ENCODE data around the gene PALLD.
"Not testable (repeated sequence)": the region's sequence is repeated elsewhere in the genome, so short reads cannot be mapped to it uniquely, and the experiment has no call there.

Gene PALLD

DNA sequence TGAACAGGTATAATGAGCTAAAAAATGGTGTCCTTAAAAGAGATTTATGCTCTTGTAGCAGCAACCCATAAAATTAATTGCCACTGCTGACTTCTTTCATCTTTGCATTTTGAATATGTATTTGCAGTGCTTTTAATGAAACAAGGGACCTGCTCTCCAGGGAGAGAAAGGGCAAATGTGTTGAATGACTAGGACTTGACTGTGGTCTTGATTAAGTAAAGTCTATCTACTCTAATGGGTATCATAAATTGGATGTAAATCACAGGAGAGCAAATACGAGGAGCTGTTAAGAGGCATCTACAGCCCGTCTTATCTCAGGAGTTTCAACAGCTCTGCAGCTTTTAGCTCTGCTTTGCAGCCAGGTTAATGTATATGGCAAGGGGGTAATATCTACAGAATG is 216.4 kb downstream of the PALLD start:
- DNase-seq, result no peak

DNA sequence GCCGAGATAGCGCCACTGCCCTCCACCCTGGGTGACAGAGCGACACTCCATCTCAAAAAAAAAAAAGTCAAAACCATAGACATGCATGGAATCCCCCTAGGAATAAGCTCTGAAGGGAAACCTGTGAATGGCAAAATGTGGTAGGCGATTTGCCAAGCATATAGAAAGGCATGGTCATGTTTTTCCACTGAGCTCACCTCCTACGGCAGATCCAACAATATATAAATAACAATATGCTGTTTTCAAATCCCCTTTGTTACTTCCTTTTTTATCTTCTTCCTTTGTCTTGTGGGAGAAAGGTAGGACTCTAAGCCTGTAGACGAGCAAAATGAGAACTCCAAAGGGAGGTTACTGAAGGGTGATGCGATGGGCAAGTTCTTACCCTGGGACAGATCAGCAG is 219.0 kb downstream of the PALLD start:
- DNase-seq, result no peak

GRCh38 chr4:168716406-168717129 is 219.7 kb downstream of the PALLD start:
- DNase-seq, result no peak

- DNase-seq, result no peak
Measured at GRCh38 chr4:168717847-168718246, 221.0 kb downstream of the PALLD start.

- DNase-seq, result no peak
Measured at GRCh38 chr4:168719725-168720124, 222.9 kb downstream of the PALLD start.

DNA sequence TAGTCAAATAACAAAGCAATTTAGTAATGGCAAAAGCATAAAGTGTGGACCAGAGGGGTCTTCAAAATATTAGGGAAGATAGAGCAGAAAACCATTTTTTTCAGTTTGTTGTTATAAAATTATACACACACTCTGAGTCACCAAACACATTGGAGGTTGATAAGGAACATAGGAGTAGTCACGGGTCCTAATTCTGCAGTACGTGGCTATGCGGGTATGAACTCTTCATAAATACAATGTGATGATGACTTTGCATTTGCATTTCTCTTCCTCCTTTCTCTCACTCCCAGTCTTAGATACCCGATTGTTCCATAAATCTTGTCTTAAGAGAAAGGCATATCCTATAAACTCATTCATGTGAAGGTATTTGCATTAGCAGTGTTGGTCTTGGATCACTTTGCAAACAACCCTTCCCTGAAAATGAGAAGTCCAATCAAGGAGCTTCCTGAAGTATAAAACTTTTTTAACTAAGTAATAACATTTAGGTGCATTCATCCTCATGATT is 223.6 kb downstream of the PALLD start:
- no peak for DNase-seq

DNA sequence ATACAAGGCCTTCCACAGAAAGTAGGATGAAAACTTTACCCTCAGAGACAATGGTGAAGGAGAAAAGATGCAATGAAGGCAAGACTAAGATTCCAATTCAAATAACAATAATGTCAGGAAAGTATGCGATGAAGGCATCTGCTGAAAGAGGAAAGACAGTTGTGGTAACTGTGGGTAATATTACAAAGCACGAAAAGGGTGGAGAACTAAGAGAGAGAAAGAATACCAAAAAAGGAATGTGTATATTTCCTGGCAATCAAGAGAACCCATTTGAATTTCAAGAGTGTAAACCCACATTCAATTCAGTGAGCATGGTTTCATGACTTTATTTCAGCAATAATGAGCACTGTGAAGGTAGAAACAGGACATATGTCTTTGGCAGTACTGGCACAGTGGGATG is 225.5 kb downstream of the PALLD start:
- no peak for DNase-seq

DNA sequence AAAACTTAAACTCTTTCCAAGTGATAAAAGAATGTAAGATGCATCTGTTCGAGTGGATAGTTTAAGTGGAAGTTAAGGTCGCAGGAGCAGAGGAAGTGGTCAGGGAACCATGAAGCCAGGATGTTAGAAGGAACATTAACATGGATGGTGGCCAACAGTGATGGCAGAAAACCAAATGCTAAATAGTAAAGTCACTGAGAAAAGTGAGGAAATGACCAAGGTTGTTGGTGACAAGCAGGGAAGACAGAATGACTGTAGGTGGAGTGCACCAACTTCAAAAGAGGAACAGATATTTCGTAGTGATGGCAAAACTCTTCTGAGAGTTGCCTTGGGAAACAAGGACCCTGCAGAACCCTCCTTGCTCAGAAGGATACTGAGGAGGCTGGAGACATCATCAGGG is 226.2 kb downstream of the PALLD start:
- DNase-seq, result no peak

- DNase-seq, result no peak
Measured at GRCh38 chr4:168723569-168723968, 226.7 kb downstream of the PALLD start.

GRCh38 chr4:168724243-168724642 is 227.4 kb downstream of the PALLD start:
- DNase-seq, result no peak

- no peak for DNase-seq
Measured at GRCh38 chr4:168724686-168725411, 228.0 kb downstream of the PALLD start.

DNA sequence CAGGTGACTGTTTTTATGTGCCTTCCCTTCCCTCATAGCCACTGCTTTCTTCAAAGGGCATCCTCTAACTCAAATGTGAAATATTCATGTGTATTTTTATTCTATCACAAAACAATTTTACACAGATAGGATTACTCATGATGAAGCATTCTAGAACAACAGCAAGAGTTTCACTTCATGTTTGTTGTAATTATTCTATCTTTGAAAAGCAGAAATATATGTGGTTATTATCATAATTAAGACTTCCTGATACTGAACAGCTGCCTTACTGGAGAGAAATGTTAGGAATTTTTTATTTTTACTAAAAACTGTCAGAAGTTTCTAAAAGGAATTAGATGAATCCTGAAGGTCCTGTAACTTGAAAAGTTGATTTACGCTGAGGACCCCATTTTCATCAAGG is 229.1 kb downstream of the PALLD start:
- DNase-seq, result no peak

GRCh38 chr4:168727181-168727580 is 230.3 kb downstream of the PALLD start:
- DNase-seq, result not testable (repeated sequence)

- DNase-seq, result no peak
Measured at GRCh38 chr4:168731006-168731636, 234.3 kb downstream of the PALLD start.

DNA sequence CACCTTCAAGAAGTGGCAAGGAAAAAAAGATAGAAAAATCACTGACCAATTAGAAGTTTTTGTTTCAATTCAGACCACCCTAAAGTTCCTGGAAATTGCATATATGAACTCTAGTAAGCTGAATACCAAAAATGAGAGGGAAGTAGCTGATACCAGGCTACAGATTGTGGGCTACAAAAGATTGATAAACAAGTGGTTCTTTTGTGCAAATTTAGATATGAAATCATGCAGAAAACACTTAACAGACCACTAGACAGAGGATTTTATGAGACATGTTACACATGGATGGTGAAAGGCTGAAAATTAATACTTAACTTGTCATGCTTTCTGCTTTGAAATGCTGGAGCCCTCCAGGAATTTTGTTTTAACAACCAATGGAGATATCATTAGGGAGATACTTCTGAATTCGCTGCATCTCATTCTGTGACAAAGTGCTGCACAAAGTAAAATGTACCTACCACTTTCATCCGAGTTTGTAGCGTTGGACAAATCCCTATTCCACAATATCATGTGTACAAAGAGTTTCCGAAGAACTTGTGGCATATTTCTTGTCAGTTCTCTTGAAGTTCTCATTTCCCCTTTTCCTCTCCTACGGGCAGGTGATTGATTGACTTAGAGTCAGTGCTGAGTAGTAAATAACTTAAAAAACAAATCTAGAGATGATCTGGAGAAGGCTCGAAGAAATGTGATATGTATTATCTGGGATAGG is 235.0 kb downstream of the PALLD start:
- no peak for DNase-seq

DNA sequence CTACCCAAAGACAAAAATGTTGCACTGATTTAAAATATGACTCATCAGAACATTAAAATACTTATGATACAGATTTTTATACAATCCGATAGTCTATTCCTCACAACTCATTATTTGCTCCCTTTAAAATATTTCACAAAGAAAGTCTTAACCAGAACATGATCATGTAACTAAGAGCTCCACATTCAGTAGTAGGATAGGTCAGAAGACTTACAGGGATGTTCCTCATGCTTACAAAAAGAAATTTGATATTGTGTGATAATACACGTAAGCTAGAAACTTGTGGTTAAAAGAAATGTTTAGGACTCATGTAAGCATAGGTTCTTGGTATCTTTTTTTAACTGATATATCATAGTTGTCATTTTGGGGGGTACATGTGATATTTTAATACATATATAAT is 235.9 kb downstream of the PALLD start:
- DNase-seq, result no peak

DNA sequence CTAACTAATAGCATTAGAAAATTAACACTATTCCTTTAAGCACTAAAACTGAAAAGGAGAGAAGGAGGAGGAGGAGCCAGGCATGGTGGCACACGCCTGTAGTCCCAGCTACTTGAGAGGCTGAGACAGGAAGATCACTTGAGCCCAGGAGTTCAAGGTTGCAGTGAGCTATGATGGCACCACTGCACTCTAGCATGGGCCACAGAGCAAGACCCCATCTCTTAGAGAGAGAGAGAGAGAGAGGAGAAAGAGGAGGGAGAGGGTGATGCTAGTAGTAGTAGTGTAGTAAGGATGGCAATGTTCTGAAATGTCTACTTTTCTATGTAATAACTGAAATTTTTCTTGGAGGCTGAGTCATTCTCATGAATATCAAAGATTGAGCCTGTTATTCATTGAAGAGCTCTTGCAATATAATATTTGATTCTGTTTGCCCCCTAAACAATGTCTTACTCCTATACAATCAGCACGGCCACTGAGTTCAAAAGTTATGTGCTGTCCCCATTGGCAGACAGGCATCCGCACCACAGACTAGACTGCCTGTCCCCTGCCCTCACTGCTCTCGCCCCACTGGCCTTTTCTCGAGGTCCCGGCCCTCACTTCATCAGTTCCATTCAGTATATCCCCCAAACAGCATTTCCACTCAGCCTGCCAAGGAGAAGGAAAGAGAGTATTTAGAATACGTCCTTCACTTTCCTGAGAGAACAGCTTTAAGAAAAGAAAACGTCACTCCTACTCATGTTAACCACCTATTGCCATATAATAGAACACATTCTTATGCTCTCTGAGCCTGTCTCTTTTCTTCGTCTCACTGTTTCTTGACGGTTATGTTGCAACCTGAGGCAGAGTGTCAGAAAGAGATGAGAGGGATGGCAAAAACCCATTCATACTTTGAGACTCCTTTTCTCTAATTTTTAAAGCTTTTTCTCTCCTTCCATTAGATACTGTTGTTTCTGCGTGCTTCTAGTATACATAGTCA is 238.1 kb downstream of the PALLD start:
- no peak for DNase-seq

GRCh38 chr4:168735735-168736134 is 238.9 kb downstream of the PALLD start:
- no peak for DNase-seq

GRCh38 chr4:168736860-168737805 is 240.3 kb downstream of the PALLD start:
- no peak for DNase-seq

- DNase-seq, result no peak
Measured at GRCh38 chr4:168737806-168738172, 240.9 kb downstream of the PALLD start.

- DNase-seq, result no peak
Measured at GRCh38 chr4:168739886-168740285, 243.0 kb downstream of the PALLD start.
